Fibroblast of upper back skin (primary cell): Measurements from ENCODE around the gene CADPS.

Experiments
- DNase-seq: peaks from one replicate; pipeline ENCODE4 v3.0.0-alpha.2; 2013

CADPS gene

DNA sequence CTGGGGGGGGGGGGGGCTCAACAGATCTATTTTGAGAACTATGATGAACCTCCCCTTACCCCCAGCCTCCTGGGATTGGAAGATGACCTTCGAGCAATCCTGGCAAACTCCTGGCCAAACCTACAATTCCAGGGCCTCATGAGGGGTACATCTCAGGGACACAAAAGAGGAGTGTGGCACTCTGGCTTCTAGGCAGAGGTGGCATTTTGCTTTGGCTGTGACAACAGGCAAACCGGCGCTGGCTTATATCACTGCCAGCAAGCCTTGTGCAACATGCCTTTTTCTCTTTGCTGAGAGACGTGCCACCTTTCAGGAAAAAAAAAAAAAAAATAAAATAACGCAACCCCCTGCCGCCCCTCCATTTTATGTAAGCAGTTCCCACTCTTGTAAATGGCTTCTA is 470.1 kb downstream of the CADPS start:
- no peak for DNase-seq

DNA sequence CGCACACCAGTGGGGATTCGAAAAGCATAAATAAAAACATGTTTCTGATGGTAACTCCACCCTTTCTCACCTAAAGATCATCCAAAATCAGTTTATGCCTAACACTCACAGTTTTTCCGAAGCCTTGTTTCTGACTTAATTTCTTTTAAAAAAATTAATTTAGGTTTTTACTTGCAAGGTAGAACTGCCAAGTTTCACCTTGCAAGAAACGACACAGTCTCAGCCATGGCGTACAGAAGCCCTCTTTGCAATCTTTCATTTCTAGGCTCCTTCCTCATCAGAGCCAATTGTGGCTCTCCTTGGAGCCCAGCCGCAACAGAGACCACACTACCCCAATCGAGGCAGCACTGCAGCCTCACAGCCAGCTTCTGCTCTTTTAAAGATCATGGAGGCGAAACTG is 470.9 kb downstream of the CADPS start:
- DNase-seq = no peak

DNA sequence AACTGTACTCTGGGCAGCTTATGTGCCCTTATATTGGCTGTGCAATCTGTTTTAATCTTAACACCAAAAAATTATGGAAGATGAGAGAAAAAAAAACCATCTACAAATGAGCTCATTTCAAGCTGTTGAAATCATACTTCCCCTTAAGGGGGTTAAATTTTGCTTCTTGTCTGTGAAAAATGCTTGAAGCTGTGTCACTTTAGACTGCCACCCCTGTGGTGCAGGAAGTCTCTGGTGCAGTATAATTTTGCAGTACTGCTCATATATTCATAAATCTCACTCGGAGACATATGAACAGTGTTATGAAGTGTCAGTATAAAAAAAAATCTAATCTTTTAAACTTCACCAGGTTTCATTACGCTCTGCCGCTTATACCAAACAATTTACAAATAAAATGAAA is 471.5 kb downstream of the CADPS start:
- DNase-seq = no peak

DNA sequence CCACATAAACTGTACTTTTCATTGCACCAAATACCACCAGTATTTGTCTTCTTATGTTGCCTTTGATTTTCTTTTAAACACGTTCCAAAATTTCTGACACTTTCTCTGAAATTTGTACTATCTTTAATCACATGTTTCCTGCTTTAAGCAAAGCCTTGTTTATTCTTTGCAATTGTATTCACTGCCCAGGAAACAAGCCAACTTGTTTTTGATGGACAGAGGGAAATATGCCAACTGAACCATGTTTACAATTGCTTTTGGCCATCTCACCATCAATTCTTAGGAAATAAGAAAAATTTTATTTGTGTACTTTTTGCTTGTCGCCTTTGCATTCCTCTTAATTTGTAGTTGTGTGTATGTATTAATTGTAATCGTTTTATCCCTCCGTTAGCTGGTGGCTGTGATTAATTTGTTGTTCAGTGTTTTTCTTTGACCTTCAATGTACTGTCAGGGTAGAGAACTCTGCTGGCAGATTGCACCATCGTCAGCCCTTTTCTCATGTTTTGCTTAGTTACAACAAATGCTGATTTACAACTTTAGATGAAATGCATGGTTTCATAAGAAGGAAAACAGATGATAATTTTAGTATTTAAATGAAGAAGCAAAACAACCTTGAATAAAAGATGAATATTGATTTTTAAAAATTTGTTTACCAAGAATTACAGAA is 482.5 kb downstream of the CADPS start:
- no peak for DNase-seq

DNA sequence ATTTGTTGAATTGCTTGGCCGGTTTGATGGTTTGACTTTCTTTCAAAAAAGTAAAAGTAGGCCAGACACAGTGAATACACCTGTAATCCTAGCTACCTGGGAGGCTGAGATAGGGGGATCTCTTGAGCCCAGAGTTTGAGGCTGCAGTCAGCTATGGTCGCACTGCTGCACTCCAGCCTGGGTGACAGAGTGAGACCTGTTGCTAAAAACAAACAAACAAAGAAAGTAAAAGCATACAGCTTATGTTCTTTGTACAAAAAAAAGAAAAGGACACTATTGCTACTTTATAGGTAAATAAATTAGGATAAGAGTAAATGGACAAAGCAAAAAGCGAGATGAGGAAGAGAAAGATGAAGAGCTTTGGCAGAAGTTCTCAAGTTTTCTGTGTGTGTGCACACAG is 488.0 kb downstream of the CADPS start:
- no peak for DNase-seq

DNA sequence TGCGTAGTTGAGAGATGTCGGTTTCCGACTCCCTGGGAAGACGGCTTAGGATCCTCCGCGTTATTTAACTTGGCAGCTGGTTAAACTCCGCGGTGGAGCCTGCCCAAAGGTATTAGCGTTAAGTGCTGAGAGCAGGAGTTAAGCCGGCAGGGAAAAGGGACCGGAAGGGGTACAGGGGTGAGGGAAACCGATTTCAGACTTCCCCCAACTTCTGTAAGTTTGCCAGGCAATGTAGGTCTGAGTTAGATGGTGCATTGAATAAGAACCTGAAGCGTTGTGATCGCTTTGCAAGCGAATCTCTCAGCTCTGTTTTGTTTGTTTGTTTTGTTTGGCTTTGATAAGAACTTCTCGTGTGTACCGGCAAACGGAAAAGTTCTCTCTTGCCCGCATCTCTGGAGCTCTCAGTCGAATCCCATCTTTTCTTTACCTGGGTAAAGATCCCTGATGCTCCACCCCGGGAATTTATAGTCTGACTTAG is 495.9 kb downstream of the CADPS start:
- DNase-seq = no peak

DNA sequence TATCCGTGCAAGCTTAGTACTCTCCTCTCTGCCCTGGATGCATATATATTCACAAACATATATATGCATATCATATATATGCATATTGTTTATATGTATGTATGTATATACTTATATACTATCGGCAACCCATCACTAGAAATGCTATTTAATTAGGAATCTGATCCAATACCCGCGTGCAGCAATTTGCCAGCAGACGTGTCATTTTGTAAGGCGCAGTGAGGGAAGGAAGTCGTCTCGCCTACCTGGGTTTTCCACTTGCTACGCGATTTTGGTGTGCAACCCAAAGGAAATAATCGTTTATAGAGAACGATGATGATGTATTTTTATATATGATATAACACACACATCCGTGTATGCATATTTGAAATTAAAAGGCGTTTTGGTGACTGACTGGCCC is 496.3 kb downstream of the CADPS start:
- no peak for DNase-seq

DNA sequence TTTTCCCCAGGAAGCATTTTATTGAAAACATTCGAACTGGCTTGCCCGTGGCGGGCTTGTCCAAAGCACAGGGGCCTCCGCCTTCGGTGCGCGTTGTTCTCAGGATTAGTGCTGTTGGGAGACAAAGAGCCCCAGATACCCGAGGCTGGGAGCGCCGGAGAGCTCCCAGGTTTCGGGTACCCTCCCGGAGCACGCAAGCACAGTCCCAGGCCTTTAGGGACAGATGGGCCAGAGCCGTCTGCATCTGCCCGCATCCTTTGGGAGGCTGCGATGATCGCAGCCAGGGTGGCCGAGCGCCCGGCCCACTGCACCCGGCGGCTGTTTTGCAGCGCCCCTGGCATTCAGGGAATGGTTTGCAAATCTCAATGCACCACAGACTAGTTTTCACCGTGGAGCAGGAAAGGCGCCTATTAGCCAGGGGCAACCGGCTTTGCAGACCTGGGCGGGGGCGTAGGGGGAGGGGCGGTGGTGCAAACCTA is 496.9 kb downstream of the CADPS start:
- DNase-seq = no peak

DNA sequence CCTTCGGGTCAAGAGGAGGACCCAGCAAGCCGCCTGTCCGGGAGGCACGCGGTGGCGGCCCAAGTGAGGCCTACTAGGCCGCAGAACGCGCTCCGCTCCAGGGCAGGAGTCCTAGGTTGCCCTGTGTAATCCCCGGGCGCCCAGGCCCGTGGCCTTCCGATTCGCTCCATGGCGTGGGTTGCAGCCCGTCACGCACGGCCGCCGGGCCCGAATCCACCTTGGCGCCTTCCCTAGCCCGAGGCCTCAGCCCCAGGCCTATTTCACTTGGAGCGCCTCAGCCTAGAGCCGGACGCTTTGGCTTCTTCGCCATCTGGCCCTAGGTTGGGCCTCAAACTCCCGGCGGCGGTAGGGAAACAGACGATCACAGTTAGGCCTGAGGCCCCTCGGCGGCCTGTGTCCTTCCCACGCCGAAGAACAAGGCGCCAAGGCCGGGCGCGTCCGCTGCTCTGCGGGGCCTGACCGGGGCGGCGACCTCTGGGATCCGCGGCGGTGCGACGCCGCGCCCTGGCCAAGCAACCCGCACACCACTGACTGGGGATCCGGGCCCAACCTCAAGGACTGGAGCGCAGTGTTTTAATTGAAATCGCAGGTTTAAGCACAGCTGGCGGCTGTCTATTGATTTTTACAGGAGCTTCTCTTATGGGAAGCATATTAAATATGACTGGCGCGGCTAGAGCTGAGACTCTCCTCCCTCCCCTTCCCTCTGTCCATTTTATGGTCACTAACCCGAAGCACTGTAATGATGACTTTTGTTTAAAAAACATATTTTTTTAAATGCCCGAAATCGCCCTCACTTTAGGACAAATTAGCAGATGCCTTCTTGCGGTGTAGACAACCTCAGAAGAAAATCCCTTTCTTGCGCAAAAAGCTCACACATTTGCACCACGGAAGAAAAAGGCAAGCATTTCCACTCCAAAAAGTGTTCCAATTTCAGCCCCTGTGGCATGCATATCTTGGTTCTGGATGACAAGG is 498.0 kb downstream of the CADPS start:
- DNase-seq = no peak

DNA sequence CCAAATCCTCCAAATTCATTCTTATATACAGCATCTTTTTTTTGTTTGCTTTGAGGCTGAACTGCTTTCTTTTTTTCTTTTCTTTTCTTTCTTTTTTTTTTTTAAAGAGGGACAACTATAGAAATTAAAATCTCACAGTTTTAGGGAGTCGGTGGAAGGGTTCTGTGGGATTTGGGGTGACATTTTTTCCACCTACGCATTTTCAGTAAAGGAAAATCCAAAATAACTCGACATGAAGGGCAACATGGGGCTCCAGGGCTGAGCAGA is 498.8 kb downstream of the CADPS start:
- no peak for DNase-seq

DNA sequence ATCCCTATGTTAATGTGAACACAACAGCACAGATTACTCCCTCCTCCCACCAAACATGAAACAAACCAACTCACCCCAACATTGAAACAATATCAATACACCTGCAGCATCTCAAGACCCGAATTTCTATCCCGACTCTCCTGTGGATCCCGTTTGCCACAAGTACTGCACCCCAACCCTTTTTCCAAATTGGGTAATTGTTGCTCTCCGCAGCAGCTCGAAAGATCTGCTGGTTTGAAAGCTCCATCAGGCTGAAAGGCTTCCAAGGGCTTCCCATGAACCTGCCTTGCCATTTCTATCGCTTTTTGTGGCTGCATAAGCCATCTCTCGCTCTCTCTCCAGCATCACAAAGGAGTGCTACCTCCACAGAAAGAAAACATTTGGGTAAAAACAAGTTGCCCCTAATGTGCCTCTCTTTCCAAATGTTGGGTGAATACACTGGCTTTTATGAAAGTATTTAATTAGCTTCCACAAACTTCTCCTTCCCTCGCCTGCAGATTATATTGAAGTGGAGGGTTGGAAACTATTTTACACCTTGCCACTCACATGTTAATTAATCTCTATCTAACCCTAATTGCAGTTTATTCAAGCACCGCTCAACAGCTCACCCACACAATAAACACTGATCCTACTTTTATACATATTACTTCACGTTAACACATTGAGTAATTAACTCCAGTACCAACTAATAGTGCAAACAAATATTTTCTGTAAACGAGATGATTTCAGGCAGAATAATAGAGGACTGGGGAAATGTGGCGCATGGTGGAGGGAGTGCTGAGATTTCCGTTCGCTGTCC is 499.4 kb downstream of the CADPS start:
- no peak for DNase-seq

DNA sequence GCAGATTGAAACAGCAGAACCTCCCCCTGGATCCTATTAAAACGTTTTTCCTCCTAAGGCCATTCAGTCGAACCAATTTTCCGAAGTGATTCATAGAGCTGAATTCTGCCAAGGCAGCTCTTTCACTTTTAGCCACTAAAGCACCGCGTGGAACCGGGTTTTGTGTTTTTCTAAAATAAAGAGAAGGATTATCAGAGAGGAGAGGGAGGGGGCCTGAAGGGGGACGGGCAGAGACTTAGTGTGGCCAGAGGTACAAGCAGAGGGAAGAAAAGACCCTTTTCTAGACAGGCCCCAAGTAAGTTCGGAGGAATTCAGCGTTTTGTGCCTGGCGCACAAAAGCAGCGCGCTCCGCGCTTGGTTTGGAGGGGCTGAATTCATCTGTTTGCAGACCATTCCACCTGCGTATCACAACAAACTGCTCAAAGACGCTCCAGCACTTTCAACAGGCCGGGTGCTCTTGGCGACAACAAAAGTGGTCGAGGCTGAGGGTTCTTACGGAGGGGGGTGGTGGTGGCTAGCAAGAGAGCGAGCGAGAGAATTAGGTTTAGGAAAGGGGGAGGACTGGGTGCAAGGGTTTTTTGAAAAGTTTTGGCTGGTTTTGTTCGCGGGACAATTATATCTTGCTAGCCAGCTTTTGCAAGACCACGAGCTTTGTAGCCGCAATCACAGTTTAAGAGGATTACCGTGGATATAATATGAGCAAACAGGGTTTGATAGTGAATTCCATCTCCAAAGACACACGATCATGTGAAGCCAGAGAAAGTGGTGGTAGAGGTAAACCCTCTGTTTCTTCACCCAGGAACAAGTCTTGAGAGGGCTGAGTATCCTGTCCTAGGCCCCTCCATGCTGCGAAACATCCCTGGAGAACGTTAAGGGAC is 500.6 kb downstream of the CADPS start:
- DNase-seq = no peak

DNA sequence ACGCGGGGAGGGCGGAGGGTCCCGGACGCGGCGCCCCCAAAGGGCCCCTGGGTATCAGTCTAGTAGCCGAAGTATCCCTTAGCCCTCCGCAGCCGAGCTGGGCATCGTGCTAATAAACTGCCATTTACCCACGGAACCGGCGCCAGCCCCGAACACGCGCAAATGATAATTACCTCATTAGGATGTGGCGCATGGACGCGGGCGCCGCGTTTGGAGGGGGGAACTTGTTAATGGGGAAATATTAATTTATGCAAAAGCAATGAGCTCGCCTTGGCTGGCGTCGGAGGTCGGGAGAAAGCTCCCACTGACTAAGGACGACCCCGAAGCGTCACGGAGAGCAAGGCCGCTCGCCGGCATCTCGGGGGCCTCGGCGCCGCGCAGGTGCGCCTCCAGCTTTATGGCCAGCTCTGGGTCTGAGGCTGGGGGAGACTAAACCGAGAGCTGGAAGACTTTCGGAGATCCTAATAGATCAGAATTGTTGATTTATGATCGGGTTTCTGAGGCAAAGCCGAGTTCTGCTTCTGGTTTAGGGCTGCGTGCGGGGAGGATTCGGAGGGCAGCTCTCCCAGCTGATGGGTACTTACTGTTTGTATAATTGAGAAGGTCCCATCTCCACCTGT is 501.4 kb downstream of the CADPS start:
- DNase-seq = no peak

DNA sequence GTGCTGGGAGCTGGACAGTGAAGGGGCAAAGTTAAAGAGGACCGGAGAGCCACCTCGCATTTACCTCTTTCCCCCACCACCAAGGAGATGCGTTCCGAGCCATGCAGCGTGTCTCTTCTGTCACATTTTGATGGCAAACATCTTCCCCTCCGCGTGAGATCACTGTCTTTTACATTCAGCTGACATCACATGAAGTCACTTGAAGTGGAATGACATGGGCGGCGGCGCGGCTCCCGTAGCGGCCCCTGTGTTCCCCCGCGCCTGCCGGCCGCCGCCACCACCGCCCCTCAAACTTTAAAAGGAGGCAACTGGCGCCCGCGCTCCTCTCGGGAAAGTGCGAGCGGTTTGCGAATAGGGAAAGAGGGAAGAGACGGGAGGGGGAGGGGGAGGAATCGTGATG is 502.0 kb downstream of the CADPS start, which contains the start of gene FEZF2:
TSS of gene FEZF2 (minus strand) at position 336 of the 400 bp plus-strand sequence. CDS start 682 bp downstream, outside the sequence.
- no peak for DNase-seq

DNA sequence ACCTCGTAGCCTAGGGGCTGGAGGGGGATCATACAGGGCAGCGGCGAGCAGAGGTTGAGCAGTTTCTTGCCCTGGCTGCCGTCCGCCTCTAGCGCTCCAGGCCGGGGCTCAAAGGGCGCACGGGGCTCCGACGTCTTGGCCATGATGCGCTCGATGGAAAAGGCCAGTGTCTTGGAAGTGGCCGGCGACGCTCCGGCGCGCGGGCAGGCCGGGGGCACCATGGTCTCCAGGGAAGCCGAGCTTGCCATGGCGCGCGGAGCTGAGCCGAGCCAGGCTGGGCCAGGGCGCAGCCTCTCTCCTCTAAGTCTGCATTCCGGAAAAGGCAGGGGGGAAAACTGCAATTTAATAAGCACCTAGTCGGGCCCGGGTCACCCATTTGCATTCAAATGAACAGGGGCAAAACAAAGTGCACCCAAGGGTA is 502.6 kb downstream of the CADPS start:
- no peak for DNase-seq

DNA sequence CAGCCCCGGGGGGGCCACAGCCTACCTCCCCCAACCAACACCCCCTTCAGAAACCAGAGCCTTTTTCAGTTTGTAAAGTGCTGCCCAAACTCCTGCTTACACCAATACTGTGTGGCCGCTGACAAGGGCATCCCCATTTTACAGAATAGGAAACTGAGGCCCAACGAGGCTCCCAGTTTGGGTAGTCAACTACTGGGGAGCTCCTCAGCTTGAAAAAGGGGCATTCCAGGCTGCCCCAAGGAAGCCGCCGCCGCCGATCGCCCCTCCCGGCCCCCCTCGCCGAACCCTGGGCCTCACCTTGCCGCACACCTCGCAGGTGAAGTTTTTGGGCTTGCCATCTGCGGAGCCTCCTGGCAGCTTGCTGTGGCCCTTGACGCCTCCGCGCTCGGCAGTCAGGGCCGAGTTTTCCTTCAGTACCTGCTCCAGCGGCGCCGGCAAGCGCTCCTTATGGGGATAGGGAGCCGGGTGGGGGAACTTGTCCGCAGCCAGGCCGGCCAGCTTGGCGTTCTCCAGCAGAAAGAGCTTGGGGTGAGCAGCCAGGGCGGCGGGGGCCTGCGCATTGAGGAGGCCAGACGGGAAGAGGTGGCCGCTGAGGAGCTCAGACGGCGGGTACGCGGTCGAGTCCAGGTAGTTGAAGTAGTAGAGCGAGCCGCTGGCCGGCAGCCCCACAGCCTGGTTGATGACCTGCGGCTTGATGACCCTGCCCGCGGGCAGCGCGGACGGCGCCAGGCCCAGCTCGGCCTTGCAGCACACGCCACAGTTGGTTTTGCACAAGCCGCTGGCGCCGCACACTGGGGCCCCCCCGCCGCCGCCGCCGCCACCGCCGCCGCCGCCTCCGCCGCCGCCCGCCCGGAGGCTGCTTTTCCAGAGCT is 503.3 kb downstream of the CADPS start:
- no peak for DNase-seq

DNA sequence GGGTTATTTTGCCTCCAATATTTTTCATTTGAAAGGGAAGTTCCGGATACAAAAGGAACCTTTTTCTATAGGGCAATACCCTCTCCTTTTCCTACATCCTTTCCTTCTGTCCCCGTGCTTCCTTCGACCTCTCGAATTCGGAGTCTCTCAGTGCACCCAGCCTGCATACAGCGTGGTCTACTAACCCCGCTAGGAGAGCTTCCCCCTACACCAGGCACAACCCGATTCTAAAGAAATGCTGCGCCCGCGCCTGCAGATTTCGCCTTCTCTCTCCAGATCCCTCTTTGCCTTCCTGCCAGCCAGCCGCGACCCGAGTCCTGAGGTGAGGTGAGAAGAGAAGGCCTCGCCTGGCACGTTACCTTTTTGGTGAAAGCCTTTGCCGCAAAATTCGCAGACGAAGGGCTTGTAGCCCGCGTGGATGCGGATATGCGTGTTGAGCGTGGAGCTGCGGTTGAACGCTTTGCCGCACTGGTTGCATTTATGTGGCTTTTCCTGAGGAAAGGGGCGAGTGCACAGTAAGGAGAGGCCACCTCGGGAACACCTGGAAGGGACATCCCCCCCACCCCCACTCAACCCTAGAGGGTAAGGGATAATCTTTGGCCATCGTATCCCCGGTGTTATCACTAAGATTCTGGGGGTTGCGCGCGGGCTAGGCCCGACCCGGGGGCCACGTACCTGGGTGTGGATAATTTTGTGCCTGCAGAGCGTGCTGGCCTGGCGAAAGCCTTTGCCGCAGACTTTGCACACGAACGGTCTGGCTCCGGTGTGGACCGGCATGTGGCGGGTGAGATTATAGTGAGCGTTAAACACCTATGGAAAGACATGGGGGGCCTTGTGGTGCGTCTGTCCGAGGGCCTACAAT is 504.1 kb downstream of the CADPS start:
- no peak for DNase-seq

DNA sequence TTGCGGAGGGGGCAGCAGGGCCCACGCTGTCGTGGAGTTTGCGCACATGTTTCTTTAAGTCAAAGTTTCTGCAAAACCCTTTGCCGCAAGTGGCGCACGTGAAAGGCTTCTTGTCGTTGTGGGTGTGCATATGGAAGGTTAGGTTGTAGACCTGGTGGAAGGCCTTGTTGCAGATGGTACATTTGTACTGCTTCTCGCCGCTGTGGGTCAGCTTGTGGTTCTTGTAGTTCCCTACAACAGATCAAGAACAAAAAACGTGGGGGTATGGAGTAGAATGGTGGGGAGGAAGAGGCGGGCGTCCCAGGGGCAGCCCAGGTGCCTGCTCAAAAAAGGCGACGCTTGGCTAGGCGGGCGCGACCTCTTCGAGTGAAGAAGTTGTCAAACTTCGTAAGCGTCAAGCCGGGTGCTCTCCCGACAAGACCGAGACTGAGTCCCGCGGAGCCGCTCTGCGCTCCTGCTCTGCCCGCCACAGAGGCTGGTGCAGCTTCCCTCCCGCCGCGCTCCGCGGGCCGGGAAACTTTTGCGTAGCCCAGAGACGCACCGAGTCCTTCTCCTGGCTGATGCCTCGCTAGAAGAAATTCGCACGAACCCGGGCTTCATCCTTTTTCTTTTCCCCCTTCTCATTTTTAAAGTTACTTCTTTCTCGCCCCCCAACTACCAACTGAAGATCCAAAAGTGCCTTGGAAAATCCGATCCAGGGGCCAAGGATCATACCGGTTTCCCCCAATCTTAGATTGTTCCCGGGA is 504.9 kb downstream of the CADPS start:
- DNase-seq = no peak

DNA sequence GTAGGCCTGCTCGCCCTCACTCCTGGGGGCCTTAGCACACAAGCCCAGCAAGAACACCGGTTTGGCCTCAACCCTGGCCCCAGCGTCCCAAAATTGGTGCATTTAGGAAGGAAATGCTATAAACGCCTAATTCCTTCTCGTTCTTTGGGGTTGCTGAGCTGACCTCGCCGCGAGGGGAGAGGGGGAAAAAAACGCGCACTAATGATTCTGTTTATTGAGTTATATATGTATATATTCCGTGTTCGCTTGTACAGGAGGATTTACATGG is 505.8 kb downstream of the CADPS start:
- DNase-seq = no peak
